GM21423 (cell line): ENCODE measurements around the gene S1PR1.
"Not testable (repeated sequence)": the region's sequence is repeated elsewhere in the genome, so short reads cannot be mapped to it uniquely, and the experiment has no call there.

Experiments used
- ATAC-seq: cut with Tn5 transposase; IDR thresholded peaks from one replicate; pipeline ENCODE4 v1.9.1; 2021; ENCODE audit warnings: mild to moderate bottlenecking, moderate library complexity; ENCODE audit not compliant: unreplicated experiment

Gene S1PR1

GRCh38 chr1:101236516-101237228, at the start of gene S1PR1:
TSS of gene S1PR1 (plus strand) at chr1:101237019. CDS start at chr1:101238985, 1,966 bp downstream.
- ATAC-seq: peak; percentile 18

GRCh38 chr1:101187297-101187696, 49.5 kb upstream of the S1PR1 start:
- ATAC-seq: no peak

- ATAC-seq: no peak
Observed at GRCh38 chr1:101188331-101188730, 48.5 kb upstream of the S1PR1 start.

- ATAC-seq: not testable (repeated sequence)
Observed at GRCh38 chr1:101188968-101189367, 47.9 kb upstream of the S1PR1 start.

- no peak for ATAC-seq
Observed at GRCh38 chr1:101190441-101190840, 46.4 kb upstream of the S1PR1 start.

- no peak for ATAC-seq
Observed at GRCh38 chr1:101191049-101191448, 45.8 kb upstream of the S1PR1 start.

- no peak for ATAC-seq
Observed at GRCh38 chr1:101193733-101194169, 43.1 kb upstream of the S1PR1 start.

GRCh38 chr1:101194746-101195145, 42.1 kb upstream of the S1PR1 start:
- no peak for ATAC-seq

- no peak for ATAC-seq
Observed at GRCh38 chr1:101196668-101197067, 40.2 kb upstream of the S1PR1 start.

GRCh38 chr1:101198842-101199636, 37.8 kb upstream of the S1PR1 start:
- ATAC-seq: peak; percentile 99

- no peak for ATAC-seq
Observed at GRCh38 chr1:101199637-101199982, 37.2 kb upstream of the S1PR1 start.

- no peak for ATAC-seq
Observed at GRCh38 chr1:101200513-101200912, 36.3 kb upstream of the S1PR1 start.

GRCh38 chr1:101203820-101204540, 32.8 kb upstream of the S1PR1 start:
- ATAC-seq: no peak

GRCh38 chr1:101205457-101205856, 31.4 kb upstream of the S1PR1 start:
- no peak for ATAC-seq

- not testable (repeated sequence) for ATAC-seq
Observed at GRCh38 chr1:101206139-101206538, 30.7 kb upstream of the S1PR1 start.

- not testable (repeated sequence) for ATAC-seq
Observed at GRCh38 chr1:101207271-101207670, 29.5 kb upstream of the S1PR1 start.

GRCh38 chr1:101207891-101208290, 28.9 kb upstream of the S1PR1 start:
- ATAC-seq: no peak

GRCh38 chr1:101215363-101216011, 21.3 kb upstream of the S1PR1 start:
- ATAC-seq: no peak

- no peak for ATAC-seq
Observed at GRCh38 chr1:101216623-101217022, 20.2 kb upstream of the S1PR1 start.

- no peak for ATAC-seq
Observed at GRCh38 chr1:101217148-101217547, 19.7 kb upstream of the S1PR1 start.

GRCh38 chr1:101218968-101219367, 17.9 kb upstream of the S1PR1 start:
- not testable (repeated sequence) for ATAC-seq
